Lower lobe of right lung (tissue), 2 donors: ENCODE results near the gene FXYD3. TPM values are rescaled to one million over a fixed set of nuclear protein-coding genes. Genes with fewer than 3 reads are reported as not detected.

ENCODE experiments used
- ATAC-seq, 2 donors: fragments of 200-7000 bp; cut with Tn5 transposase; one replicate each; pipeline ENCODE4 v1.9.1; 2020 to 2022; ENCODE audit warnings: mild to moderate bottlenecking in 2 of 2, moderate library complexity in 2 of 2
- DNase-seq: peaks from one replicate; pipeline ENCODE4 v3.0.0-alpha.2; 2020
- H3K27ac ChIP-seq: fragments of 200-600 bp; one replicate; pipeline ENCODE4 v1.8.0; 2022
- H3K27me3 ChIP-seq: fragments of 200-600 bp; one replicate; pipeline ENCODE4 v1.8.0; 2022; ENCODE audit warnings: low read depth
- H3K36me3 ChIP-seq: fragments of 200-600 bp; one replicate; pipeline ENCODE4 v1.8.0; 2022; ENCODE audit warnings: mild to moderate bottlenecking
- H3K4me1 ChIP-seq: fragments of 200-600 bp; one replicate; pipeline ENCODE4 v1.8.0; 2022
- H3K4me3 ChIP-seq: fragments of 200-600 bp; one replicate; pipeline ENCODE4 v1.8.0; 2022; ENCODE audit warnings: mild to moderate bottlenecking
- H3K9me3 ChIP-seq: fragments of 200-600 bp; one replicate; pipeline ENCODE4 v1.8.0; 2022
- intact Hi-C: fragments of 100-400 bp; cut with DNase I; formaldehyde crosslinking; loops from one replicate; pipeline ENCODE4 v1.11.0; 2022
- total RNA-seq: library from RNA; stranded (reverse); fragmentation: NEBNext Ultra II Directional; extraction: Animal tissue kit (Norgen Biotek cat#: 25700); gene quantifications from one replicate; pipeline ENCODE4 v1.2.1, GENCODE V29; 2021
- TF ChIP-seq, protein P1 (sequence below): fragments of 200-600 bp; IDR thresholded peaks from one replicate; pipeline ENCODE4 v1.8.0; 2022; ENCODE audit warnings: antibody characterized with exemption, mild to moderate bottlenecking
- donor health status: DM: no; HTN: yes; CAD: no; lungs with severe emphysema.

Gene FXYD3
- total RNA-seq, 1 donor from 2014 or later = 135 TPM

DNA sequence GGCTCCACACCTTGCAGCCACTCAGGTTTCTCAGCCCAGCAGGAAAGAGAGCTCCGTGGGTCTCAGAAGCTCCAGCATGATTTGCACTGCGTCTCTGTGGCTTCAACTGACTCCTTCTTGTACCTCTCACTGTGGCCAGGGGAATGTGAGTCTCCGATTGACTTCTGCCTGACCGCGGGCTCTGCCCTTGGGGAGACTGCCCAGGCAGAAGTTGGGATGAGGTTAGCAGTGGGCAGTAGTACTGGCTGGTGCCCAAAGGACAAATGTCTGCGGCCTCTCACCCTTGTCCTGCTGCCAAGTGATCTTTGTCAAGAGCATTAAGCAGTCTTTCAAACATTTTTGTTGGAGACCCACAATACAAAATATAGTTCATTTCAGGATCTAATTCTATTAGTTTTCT is 34.4 kb upstream of the FXYD3 start:
- TF ChIP-seq, protein P1, sequence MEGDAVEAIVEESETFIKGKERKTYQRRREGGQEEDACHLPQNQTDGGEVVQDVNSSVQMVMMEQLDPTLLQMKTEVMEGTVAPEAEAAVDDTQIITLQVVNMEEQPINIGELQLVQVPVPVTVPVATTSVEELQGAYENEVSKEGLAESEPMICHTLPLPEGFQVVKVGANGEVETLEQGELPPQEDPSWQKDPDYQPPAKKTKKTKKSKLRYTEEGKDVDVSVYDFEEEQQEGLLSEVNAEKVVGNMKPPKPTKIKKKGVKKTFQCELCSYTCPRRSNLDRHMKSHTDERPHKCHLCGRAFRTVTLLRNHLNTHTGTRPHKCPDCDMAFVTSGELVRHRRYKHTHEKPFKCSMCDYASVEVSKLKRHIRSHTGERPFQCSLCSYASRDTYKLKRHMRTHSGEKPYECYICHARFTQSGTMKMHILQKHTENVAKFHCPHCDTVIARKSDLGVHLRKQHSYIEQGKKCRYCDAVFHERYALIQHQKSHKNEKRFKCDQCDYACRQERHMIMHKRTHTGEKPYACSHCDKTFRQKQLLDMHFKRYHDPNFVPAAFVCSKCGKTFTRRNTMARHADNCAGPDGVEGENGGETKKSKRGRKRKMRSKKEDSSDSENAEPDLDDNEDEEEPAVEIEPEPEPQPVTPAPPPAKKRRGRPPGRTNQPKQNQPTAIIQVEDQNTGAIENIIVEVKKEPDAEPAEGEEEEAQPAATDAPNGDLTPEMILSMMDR = no peak
- Histone ChIP-seq H3K4me1 (no peaks in the 10 kb centered on the region), H3K27ac (no peak overlapping the region), H3K27me3 (no peaks in the 10 kb centered on the region), H3K4me3 (no peak overlapping the region), H3K36me3 (no peaks in the 10 kb centered on the region), H3K9me3 (no peaks in the 10 kb centered on the region)
- peak; percentile 27 for DNase-seq
- intact Hi-C loops = no loop called here
- ATAC-seq = no peak

DNA sequence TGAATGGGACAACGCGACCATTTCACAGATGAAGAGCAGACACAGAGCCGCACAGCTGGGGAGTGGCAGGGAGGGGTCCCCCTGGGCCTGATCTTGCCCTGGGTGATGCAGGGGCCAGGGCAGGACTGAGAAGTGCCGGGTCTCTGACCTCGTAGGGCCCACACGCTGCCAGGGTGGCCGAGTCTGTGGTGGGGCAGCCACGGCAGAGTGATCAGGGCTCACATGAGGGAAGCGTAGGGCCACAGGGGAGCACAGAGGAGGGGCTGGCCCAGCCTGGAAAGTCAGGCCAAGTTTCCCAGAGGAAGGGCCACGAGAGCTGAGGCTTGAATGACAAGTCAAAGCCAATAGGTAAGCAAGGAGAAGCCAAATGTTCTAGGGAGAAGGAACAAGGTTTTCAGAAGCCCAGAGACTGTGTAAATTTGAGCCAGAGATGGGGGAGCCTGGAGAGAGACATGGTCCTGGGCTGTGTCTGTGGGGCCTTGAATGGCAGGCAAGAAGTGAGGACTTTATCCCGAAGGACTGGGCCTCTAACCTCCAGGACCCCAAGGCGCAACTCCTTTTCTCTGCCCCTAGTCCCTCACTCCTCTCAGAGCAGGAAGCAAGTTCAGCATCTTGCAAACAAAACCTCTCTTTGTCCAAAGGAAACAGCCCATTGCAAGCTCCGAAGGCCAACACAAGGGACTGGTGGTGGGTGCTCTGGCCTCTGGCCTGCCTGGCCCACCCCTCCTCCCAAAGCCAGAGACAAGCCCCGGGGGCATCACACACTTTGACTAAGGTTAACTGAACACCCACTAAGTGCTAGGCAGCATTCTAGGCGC is 31.7 kb upstream of the FXYD3 start:
- H3K36me3 ChIP-seq = no peaks in the 10 kb centered on the region
- H3K4me1 ChIP-seq = no peaks in the 10 kb centered on the region
- H3K9me3 ChIP-seq = no peaks in the 10 kb centered on the region
- no peak overlapping the region for H3K4me3 ChIP-seq
- no peak overlapping the region for H3K27ac ChIP-seq
- DNase-seq (no peak), ATAC-seq (no peak)
- H3K27me3 ChIP-seq = no peaks in the 10 kb centered on the region
- intact Hi-C loops = no loop called here
- TF ChIP-seq, protein P1 = no peak

DNA sequence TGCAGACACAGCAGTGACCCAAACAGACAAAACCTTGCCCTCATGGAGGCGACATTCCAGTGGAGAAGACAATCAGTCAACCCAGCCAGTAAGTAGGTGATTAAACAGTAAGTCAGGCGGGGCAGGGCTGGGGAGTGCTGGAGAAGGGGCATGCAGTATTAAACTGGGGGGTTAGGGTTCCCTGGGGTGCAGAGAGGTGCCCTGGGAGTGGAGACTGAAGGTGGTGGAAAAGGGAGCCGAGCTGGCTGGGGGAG is 31.2 kb upstream of the FXYD3 start:
- DNase-seq = no peak
- intact Hi-C loops = no loop called here
- TF ChIP-seq, protein P1 = no peak
- H3K4me3 ChIP-seq = no peak overlapping the region
- H3K27ac ChIP-seq = no peak overlapping the region
- H3K27me3 ChIP-seq = no peaks in the 10 kb centered on the region
- no peaks in the 10 kb centered on the region for H3K4me1 ChIP-seq
- H3K36me3 ChIP-seq = no peaks in the 10 kb centered on the region
- H3K9me3 ChIP-seq = no peaks in the 10 kb centered on the region
- ATAC-seq = no peak

DNA sequence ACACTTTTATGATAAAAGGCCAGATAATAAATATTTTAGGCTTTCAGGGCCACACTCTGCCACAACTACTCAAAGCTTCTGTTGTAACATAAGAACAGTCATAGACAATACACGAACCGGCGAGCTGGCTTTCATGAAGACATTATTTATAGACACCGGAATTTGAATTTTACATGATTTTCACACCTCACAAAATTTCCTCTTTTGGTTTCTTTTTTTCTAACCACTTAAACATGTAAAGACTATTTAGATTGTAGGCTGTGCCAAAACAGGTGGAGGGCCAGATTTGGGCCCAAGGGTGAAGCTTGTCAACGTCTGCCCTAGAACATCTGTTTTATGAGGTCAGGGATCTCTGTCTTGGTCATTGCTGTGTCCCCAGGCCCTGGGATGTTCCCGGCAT is 29.7 kb upstream of the FXYD3 start:
- no peaks in the 10 kb centered on the region for H3K36me3 ChIP-seq
- peaks cover 9% of the 10 kb centered on the region for H3K4me1 ChIP-seq
- no peaks in the 10 kb centered on the region for H3K9me3 ChIP-seq
- no peak overlapping the region for H3K4me3 ChIP-seq
- ATAC-seq (no peak), DNase-seq (no peak)
- TF ChIP-seq, protein P1 = no peak
- intact Hi-C loops = no loop called here
- H3K27ac ChIP-seq = no peak overlapping the region
- peaks cover 13% of the 10 kb centered on the region for H3K27me3 ChIP-seq

DNA sequence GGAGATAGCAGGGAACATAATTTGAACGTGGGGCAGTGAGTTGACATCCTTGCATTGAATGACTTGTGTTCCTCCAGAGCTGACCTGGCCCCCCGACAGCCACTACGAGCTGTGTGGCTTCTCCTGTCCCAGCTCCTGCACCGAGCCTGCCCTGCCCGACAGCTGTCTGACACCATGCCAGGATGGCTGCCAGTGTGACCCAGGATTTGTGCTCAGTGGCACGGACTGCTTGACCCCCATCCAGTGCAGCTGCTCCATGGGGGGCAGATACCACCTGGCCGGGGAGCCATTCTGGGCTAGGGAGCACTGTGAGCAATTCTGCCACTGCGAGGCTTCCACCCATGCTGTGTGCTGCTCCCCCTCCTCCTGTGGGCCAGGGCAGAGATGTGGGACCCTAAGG is 29.2 kb upstream of the FXYD3 start:
- no peaks in the 10 kb centered on the region for H3K9me3 ChIP-seq
- ATAC-seq = no peak
- peaks cover 17% of the 10 kb centered on the region for H3K27me3 ChIP-seq
- H3K27ac ChIP-seq = no peak overlapping the region
- intact Hi-C loops = no loop called here
- H3K4me3 ChIP-seq = no peak overlapping the region
- DNase-seq = no peak
- H3K4me1 ChIP-seq = peaks cover 10% of the 10 kb centered on the region
- H3K36me3 ChIP-seq = no peaks in the 10 kb centered on the region
- TF ChIP-seq, protein P1 = no peak
